ENCODE data around the gene JHY. TPM values are rescaled to one million over a fixed set of nuclear protein-coding genes. Genes with fewer than 3 reads are reported as not detected.
"Not testable (repeated sequence)": the region's sequence is repeated elsewhere in the genome, so short reads cannot be mapped to it uniquely, and the experiment has no call there.

Gene JHY
- 1 to 10 TPM; 4.1 to 6.7 TPM for total RNA-seq
- long read RNA-seq, donor 1, partial matches to known transcripts, result 2 of 4 reads
- long read RNA-seq, donor 1, other reads (novel, unspliced or antisense), result 1 of 4 reads
- long read RNA-seq, donor 2, partial matches to known transcripts, result 2 of 7 reads
- long read RNA-seq, donor 2, other reads (novel, unspliced or antisense), result 5 of 7 reads

GRCh38 chr11:122882189-122882856, at the start of gene JHY:
JHY (plus strand) TSS chr11:122882759; CDS start chr11:122885850, 3,091 bp downstream.
- DNase-seq (ENCODE audit: low spot score), result peak; percentile 88

GRCh38 chr11:122833846-122834464, 48.6 kb upstream of the JHY start:
- intact Hi-C loops (cut with DNase I), result no loop called here
- no peak for DNase-seq (ENCODE audit: low spot score)

More at GRCh38 chr11:122882189-122882856, at the start of gene JHY:
- intact Hi-C loops (cut with DNase I), result loop anchor here in 1 of 2 donors (10.0 kb wide), 1 partner anchor 142 kb away; no protein-coding TSS in a partner anchor

- DNase-seq (ENCODE audit: low spot score), result no peak
- intact Hi-C loops (cut with DNase I), result no loop called here
Measured at GRCh38 chr11:122836916-122837315, 45.6 kb upstream of the JHY start.

GRCh38 chr11:122837528-122838346, 44.8 kb upstream of the JHY start:
- no peak for DNase-seq (ENCODE audit: low spot score)

GRCh38 chr11:122843281-122844141, 39.0 kb upstream of the JHY start:
- no peak for DNase-seq (ENCODE audit: low spot score)
- intact Hi-C loops (cut with DNase I), result no loop called here

More at GRCh38 chr11:122837528-122838346, 44.8 kb upstream of the JHY start:
- intact Hi-C loops (cut with DNase I), result no loop called here

GRCh38 chr11:122847466-122847865, 35.1 kb upstream of the JHY start:
- no peak for DNase-seq (ENCODE audit: low spot score)
- intact Hi-C loops (cut with DNase I), result no loop called here

- intact Hi-C loops (cut with DNase I), result no loop called here
Measured at GRCh38 chr11:122848186-122848585, 34.4 kb upstream of the JHY start.

GRCh38 chr11:122850076-122850631, 32.4 kb upstream of the JHY start:
- intact Hi-C loops (cut with DNase I), result loop anchor here in 1 of 2 donors (5.0 kb wide), 1 partner anchor 218 kb away; no protein-coding TSS in a partner anchor
- DNase-seq (ENCODE audit: low spot score), result no peak

More at GRCh38 chr11:122848186-122848585, 34.4 kb upstream of the JHY start:
- no peak for DNase-seq (ENCODE audit: low spot score)

- intact Hi-C loops (cut with DNase I), result loop anchor here in 1 of 2 donors (5.0 kb wide), 1 partner anchor 219 kb away; no protein-coding TSS in a partner anchor
- no peak for DNase-seq (ENCODE audit: low spot score)
Measured at GRCh38 chr11:122851366-122851966, 31.1 kb upstream of the JHY start.

GRCh38 chr11:122852074-122852795, 30.3 kb upstream of the JHY start:
- intact Hi-C loops (cut with DNase I), result loop anchor here in 1 of 2 donors (5.0 kb wide), 1 partner anchor 220 kb away; no protein-coding TSS in a partner anchor
- DNase-seq (ENCODE audit: low spot score), result no peak

GRCh38 chr11:122852796-122853160, 29.8 kb upstream of the JHY start:
- DNase-seq (ENCODE audit: low spot score), result no peak
- intact Hi-C loops (cut with DNase I), result loop anchor here in 1 of 2 donors (5.0 kb wide), 1 partner anchor 220 kb away; no protein-coding TSS in a partner anchor

GRCh38 chr11:122853261-122853660, 29.3 kb upstream of the JHY start:
- intact Hi-C loops (cut with DNase I), result loop anchor here in 1 of 2 donors (5.0 kb wide), 1 partner anchor 221 kb away; no protein-coding TSS in a partner anchor
- DNase-seq (ENCODE audit: low spot score), result no peak

- intact Hi-C loops (cut with DNase I), result loop anchor here (2.0 to 5.0 kb wide), 2 partner anchors 221 to 222 kb away; no protein-coding TSS in a partner anchor
- no peak for DNase-seq (ENCODE audit: low spot score)
Measured at GRCh38 chr11:122853971-122854446, 28.6 kb upstream of the JHY start.

GRCh38 chr11:122861631-122862030, 20.9 kb upstream of the JHY start:
- intact Hi-C loops (cut with DNase I), result loop anchor here in 1 of 2 donors (10.0 kb wide), 1 partner anchor 153 kb away; no protein-coding TSS in a partner anchor
- no peak for DNase-seq (ENCODE audit: low spot score)

- DNase-seq (ENCODE audit: low spot score), result no peak
- intact Hi-C loops (cut with DNase I), result loop anchor here in 1 of 2 donors (10.0 kb wide), 1 partner anchor 153 kb away; no protein-coding TSS in a partner anchor
Measured at GRCh38 chr11:122862091-122862490, 20.5 kb upstream of the JHY start.

- not testable (repeated sequence) for DNase-seq (ENCODE audit: low spot score)
- intact Hi-C loops (cut with DNase I), result loop anchor here in 1 of 2 donors (10.0 kb wide), 1 partner anchor 152 kb away; no protein-coding TSS in a partner anchor
Measured at GRCh38 chr11:122863154-122863553, 19.4 kb upstream of the JHY start.
